ENCODE measurements around the gene SSR1. TPM values are rescaled to one million over a fixed set of nuclear protein-coding genes. Genes with fewer than 3 reads are reported as not detected.

SSR1 gene
- total and polyA plus RNA-seq, 2 of the 13 experiments (the other 11 are each of a cell fraction or from before 2014, with no cell fraction given): 203 to 243 TPM

GRCh38 chr6:7270320-7271204, 42.4 kb downstream of the SSR1 start (continued):
- TF ChIP-seq ZHX2 (IDR thresholded peaks at IDR 0.05; ENCODE audit: low read depth): peak; percentile 41; the same call in 1 of the 2 replicates
- TF ChIP-seq ZHX2 (CRISPR knock-in tag; IDR thresholded peaks at IDR 0.05; ENCODE audit: borderline replicate concordance): no peak
- 0 out of 2 replicates have a peak, but pooled peaks have one; percentile 39 for TF ChIP-seq ZBTB43 (CRISPR knock-in tag; conservative IDR thresholded peaks at IDR 0.05)
- no peak; the same call in 1 of the 2 replicates for TF ChIP-seq ZNF564 (CRISPR knock-in tag; IDR thresholded peaks at IDR 0.05)
- peak; percentile 85 for TF ChIP-seq TARDBP (CRISPR knock-in tag; IDR thresholded peaks at IDR 0.05)
- TF ChIP-seq HNRNPL (IDR thresholded peaks at IDR 0.05; ENCODE audit: low read depth, low read length): peak; percentile 95
- TF ChIP-seq HMG20B (CRISPR knock-in tag; conservative IDR thresholded peaks at IDR 0.05): no peak
- 0 out of 2 replicates have a peak, but pooled peaks have one; percentile 10 for TF ChIP-seq ELF1 (CRISPR knock-in tag; IDR thresholded peaks at IDR 0.05)
- peak; percentile 85 for TF ChIP-seq ASH2L (IDR thresholded peaks at IDR 0.05; ENCODE audit: insufficient read length, low read depth, low read length)
- peak; percentile 50 for TF ChIP-seq DRAP1 (CRISPR knock-in tag; IDR thresholded peaks at IDR 0.05)
- peak; percentile 44 for TF ChIP-seq ZNF501 (CRISPR knock-in tag; IDR thresholded peaks at IDR 0.05)
- no peak for TF ChIP-seq SRSF9 (IDR thresholded peaks at IDR 0.05; ENCODE audit: borderline replicate concordance, insufficient read depth, low read depth, low read length, poor library complexity, severe bottlenecking)
- TF ChIP-seq ESRRA (CRISPR knock-in tag; IDR thresholded peaks at IDR 0.05; ENCODE audit: low read depth): 0 out of 2 replicates have a peak, but pooled peaks have one; percentile 75
- TF ChIP-seq TBX2 (CRISPR knock-in tag; IDR thresholded peaks at IDR 0.05; ENCODE audit: borderline replicate concordance): peak; percentile 75
- TF ChIP-seq SPEN (CRISPR knock-in tag; IDR thresholded peaks at IDR 0.05; ENCODE audit: low read depth): peak; percentile 77; the same call in 1 of the 2 replicates
- no peak for TF ChIP-seq ZNF207 (IDR thresholded peaks at IDR 0.05; ENCODE audit: borderline replicate concordance)
- peak; percentile 70 for TF ChIP-seq CTCF (CRISPR knock-in tag; IDR thresholded peaks at IDR 0.05)
- no peak for TF ChIP-seq KLF13 (CRISPR knock-in tag; IDR thresholded peaks at IDR 0.05)
